Osteocyte (in vitro differentiated cells): ENCODE results near the gene ACOXL. TPM values are rescaled to one million over a fixed set of nuclear protein-coding genes. Genes with fewer than 3 reads are reported as not detected.

Experiments used
- DNase-seq: peaks from one replicate; pipeline ENCODE4 v3.0.0; 2021; ENCODE audit warnings: mixed read lengths; ENCODE audit not compliant: unreplicated experiment; ENCODE audit errors: extremely low spot score
- H3K27ac Mint-ChIP-seq: one replicate; pipeline ENCODE4 v1.8.0; 2021; ENCODE audit warnings: mild to moderate bottlenecking, mixed read lengths; ENCODE audit not compliant: unreplicated experiment
- H3K27me3 Mint-ChIP-seq: one replicate; pipeline ENCODE4 v1.8.0; 2021; ENCODE audit warnings: mixed read lengths; ENCODE audit not compliant: unreplicated experiment
- H3K36me3 Mint-ChIP-seq: one replicate; pipeline ENCODE4 v1.8.0; 2021; ENCODE audit warnings: mixed read lengths; ENCODE audit not compliant: unreplicated experiment
- H3K4me1 Mint-ChIP-seq: one replicate; pipeline ENCODE4 v1.8.0; 2021; ENCODE audit warnings: mixed read lengths; ENCODE audit not compliant: unreplicated experiment
- H3K4me3 Mint-ChIP-seq: one replicate; pipeline ENCODE4 v1.8.0; 2021; ENCODE audit warnings: mild to moderate bottlenecking, moderate library complexity, mixed read lengths; ENCODE audit not compliant: unreplicated experiment
- H3K9me3 Mint-ChIP-seq: one replicate; pipeline ENCODE4 v1.8.0; 2021; ENCODE audit warnings: mixed read lengths; ENCODE audit not compliant: unreplicated experiment
- total RNA-seq: library from RNA; stranded (reverse); gene quantifications from 2 replicates; pipeline ENCODE4 v1.2.1, GENCODE V29; 2021
- TF ChIP-seq, protein P1 (sequence below): fragments of 200-600 bp; sonication (generic); IDR thresholded peaks from 2 replicates; pipeline ENCODE4 v1.5.0; 2021; ENCODE audit warnings: antibody characterized with exemption, mild to moderate bottlenecking, moderate library complexity

The ACOXL gene
- total RNA-seq, 1 donor from 2014 or later = not detected

DNA sequence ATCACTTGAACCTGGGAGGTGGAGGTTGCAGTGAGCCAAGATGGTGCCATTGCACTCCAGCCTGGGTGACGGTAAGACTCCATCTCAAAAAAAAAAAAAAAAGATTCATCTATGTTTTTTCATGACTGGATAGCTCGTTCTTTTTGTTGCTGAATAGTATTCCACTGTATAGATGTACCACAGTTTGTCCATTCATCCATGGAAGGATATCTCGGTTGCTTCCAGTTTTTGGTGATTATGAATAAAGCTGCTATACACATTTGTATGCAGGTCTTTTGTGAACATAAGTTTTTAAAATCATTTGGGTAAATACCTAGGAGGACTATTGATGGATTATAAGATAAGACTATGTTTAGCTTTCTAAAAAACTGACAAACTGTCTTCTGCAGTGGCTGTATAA, 90.8 kb downstream of the ACOXL start:
- no peaks in the 10 kb centered on the region for H3K36me3 Mint-ChIP-seq
- H3K27me3 Mint-ChIP-seq = peaks cover 72% of the 10 kb centered on the region
- DNase-seq = no peak
- no peak overlapping the region for H3K27ac Mint-ChIP-seq
- H3K4me1 Mint-ChIP-seq = no peaks in the 10 kb centered on the region
- TF ChIP-seq, protein P1, sequence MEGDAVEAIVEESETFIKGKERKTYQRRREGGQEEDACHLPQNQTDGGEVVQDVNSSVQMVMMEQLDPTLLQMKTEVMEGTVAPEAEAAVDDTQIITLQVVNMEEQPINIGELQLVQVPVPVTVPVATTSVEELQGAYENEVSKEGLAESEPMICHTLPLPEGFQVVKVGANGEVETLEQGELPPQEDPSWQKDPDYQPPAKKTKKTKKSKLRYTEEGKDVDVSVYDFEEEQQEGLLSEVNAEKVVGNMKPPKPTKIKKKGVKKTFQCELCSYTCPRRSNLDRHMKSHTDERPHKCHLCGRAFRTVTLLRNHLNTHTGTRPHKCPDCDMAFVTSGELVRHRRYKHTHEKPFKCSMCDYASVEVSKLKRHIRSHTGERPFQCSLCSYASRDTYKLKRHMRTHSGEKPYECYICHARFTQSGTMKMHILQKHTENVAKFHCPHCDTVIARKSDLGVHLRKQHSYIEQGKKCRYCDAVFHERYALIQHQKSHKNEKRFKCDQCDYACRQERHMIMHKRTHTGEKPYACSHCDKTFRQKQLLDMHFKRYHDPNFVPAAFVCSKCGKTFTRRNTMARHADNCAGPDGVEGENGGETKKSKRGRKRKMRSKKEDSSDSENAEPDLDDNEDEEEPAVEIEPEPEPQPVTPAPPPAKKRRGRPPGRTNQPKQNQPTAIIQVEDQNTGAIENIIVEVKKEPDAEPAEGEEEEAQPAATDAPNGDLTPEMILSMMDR = no peak
- H3K9me3 Mint-ChIP-seq = peaks cover 16% of the 10 kb centered on the region
- H3K4me3 Mint-ChIP-seq = no peak overlapping the region

DNA sequence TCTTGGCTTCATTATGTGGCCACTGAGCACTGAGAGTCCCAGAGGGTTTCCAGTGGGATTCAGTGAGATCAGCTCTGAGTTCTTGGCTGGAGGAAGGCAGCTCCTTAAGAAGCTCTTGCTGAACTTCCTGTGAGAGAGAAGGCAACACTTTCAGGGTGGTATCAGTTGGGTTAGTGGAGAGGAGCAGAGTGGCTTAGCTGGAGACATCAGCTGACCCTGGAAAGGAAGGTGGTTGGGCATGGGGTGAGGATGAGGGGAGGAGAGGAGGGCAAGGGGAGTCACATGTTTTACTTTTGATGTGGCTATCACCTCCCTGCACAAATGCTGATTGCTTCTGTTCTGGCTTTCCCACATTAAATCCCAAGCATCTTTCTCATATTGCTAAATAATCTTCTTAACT, 95.1 kb downstream of the ACOXL start:
- TF ChIP-seq, protein P1 = no peak
- H3K27ac Mint-ChIP-seq = no peak overlapping the region
- H3K27me3 Mint-ChIP-seq = peaks cover 69% of the 10 kb centered on the region
- peaks cover 16% of the 10 kb centered on the region for H3K9me3 Mint-ChIP-seq
- DNase-seq = no peak
- H3K4me1 Mint-ChIP-seq = no peaks in the 10 kb centered on the region
- no peak overlapping the region for H3K4me3 Mint-ChIP-seq
- no peaks in the 10 kb centered on the region for H3K36me3 Mint-ChIP-seq

DNA sequence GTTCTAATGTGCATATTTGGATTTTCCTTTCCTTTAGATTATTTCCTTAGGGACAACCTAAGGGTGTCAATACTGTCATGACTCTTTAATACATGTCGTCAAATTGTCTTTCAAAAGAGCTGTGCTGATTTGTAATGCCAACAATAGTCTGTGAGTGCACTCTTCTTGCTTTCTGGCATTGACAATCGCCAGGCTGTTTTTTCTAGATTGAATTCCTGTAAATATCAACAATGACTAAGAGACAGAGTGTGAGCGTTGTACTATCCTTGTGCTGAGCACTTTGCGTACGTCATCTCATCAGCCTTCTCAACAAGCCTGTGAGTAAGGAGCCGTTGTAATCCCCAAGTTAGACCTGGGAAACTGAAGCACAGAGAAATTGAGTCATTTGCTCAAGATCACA, 96.0 kb downstream of the ACOXL start:
- TF ChIP-seq, protein P1 = no peak
- H3K4me1 Mint-ChIP-seq = no peaks in the 10 kb centered on the region
- peaks cover 74% of the 10 kb centered on the region for H3K27me3 Mint-ChIP-seq
- no peak overlapping the region for H3K27ac Mint-ChIP-seq
- DNase-seq = no peak
- H3K9me3 Mint-ChIP-seq = peaks cover 16% of the 10 kb centered on the region
- no peaks in the 10 kb centered on the region for H3K36me3 Mint-ChIP-seq
- H3K4me3 Mint-ChIP-seq = no peak overlapping the region

DNA sequence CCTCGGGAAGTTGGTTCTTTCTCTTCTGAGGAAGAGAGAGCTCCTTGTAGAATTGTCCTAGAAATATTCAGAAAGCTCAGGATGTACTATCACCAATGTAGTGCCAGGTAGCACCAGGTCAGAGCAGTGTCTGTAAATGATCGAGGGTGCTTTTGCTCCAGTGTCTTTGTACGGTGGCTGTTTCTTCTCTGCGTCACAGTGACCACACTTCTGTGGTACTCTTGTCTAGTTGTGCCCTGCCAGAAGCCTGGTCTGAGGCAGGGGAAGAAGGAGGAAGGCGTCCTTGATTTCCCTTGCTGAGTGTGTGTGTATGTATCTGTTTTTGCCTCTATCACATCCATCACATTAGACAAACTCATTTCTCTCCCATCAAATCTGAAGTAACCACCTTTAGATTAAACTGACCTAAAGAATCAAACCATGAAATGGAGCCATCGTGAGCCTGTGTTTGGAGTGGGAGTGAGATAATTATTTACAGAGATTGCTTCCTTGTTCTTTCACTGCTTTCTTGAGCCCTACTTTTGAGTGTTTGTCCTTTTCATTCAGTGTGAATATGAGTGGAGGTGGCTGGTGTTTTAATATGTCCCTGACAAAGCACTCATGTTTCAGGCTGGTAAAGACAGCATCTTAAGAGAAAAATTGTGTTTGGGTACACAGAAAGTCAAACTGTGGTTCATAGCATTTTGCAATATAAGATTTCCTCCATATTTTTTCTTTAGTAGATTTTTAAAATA, 97.2 kb downstream of the ACOXL start:
- peaks cover 77% of the 10 kb centered on the region for H3K27me3 Mint-ChIP-seq
- H3K4me1 Mint-ChIP-seq = no peaks in the 10 kb centered on the region
- H3K9me3 Mint-ChIP-seq = peaks cover 5% of the 10 kb centered on the region
- no peaks in the 10 kb centered on the region for H3K36me3 Mint-ChIP-seq
- no peak overlapping the region for H3K27ac Mint-ChIP-seq
- H3K4me3 Mint-ChIP-seq = no peak overlapping the region
- TF ChIP-seq, protein P1 = no peak
- DNase-seq = no peak

DNA sequence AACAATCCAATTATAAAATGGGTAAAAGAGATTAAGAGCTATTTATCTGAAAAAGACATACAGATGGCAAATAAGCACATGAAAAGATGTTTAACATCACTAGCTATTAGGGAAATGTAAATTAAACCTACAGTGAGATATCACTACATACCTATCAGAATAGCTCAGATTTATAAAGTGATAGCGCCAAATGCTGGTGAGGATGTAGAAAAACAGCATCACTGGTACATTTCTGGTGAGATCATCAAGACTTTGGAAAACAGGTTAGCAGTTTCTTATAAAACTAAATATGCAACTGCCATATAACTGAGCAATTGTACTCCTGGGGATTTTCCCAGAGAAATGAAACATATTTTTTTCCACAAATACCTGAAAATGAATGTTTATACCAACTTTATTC, 100.4 kb downstream of the ACOXL start:
- no peak overlapping the region for H3K27ac Mint-ChIP-seq
- H3K4me3 Mint-ChIP-seq = no peak overlapping the region
- H3K4me1 Mint-ChIP-seq = no peaks in the 10 kb centered on the region
- DNase-seq = no peak
- no peaks in the 10 kb centered on the region for H3K36me3 Mint-ChIP-seq
- peaks cover 77% of the 10 kb centered on the region for H3K27me3 Mint-ChIP-seq
- H3K9me3 Mint-ChIP-seq = no peaks in the 10 kb centered on the region
- TF ChIP-seq, protein P1 = no peak
